Skin of body (tissue), 2 donors: ENCODE data around the gene AIG1. TPM values are rescaled to one million over a fixed set of nuclear protein-coding genes. Genes with fewer than 3 reads are reported as not detected.

ENCODE experiments used
- DNase-seq: peaks from one replicate; lab custom pipeline; 2025; lab: John Stamatoyannopoulos, UW
- total RNA-seq: library from RNA; depleted of rRNA; stranded (reverse); fragments of >200 nt; gene quantifications from one replicate; pipeline ENCODE4 v1.2.3, GENCODE V29; 2014

AIG1 gene
- total RNA-seq, 1 donor from 2014 or later, result 22.8 TPM

- DNase-seq, result no peak
Observed at GRCh38 chr6:143194095-143194589, 133.5 kb downstream of the AIG1 start.

GRCh38 chr6:143195349-143195845 is 134.7 kb downstream of the AIG1 start:
- DNase-seq, result no peak

DNA sequence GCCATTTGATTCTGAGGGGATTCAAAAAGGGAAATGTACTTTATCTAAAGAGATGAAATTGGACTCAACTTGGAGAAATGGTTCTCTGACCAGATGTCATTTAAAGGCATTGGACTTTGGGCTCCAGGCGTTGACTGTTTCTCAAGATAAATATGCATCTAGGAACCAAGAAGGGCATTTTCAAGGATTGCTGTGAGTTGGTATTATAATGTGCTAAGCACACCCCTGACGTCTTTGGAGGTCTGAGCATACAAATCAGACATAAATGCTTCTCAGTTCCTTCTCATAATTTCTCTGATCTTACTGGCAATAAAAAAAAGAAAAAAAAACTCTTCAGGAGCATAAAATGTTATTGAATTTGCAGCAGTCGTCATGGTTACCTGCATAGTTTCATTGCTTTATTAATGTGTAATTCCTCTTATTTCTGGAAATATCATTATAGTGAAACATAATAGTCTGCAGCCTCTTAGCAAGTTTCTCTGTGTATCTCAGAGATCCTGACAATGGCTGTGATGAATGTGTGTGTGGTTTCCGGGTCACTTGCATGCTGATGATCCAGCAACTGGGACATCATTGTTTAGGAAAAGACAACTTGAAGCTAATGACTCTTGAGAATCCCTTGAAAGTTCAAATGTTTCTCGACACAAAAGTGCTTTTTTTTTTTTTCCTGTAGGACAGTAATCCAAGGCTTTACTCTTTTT is 136.0 kb downstream of the AIG1 start:
- no peak for DNase-seq

GRCh38 chr6:143197377-143197776 is 136.7 kb downstream of the AIG1 start:
- no peak for DNase-seq

DNA sequence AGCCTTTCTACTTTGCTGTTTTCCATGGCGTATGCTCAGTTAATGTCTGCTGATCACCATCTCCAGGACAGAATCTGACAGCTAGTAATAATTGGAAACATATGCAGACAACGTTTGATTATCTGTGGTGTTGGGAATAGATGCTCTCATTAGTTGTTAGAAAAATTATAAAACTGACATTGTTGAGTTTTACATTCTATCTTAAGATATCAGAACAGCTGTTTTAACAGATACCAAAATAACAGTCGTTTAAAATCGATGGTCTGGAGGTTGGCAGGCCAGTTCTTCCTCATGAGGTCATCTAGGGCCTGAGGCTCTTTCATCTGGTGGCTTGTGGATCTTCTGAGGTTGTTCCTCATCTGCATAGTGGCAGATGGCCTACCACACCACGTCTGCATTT is 137.6 kb downstream of the AIG1 start:
- peak; percentile 39 for DNase-seq

DNA sequence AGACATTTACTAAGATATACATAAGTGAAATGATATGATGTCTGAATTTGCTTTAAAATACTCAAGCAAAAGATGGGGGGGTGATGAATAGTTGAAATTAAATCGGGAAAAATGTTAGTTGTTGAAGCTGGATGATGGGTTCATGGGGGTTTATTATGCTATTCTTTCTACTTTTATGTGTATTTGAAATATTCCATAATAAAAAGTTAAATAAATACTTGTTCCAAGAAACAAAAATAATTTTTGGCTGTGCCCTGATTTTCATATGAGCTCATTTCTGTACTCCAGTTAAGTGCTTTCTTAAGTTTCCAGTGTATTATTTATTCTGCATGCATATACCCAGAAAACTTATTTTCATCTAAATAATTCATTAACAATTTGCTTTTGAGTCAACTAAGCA is 138.6 kb downstream of the AIG1 start:
- no peak for DNase-seq

GRCh38 chr6:143200167-143200770 is 139.6 kb downstream of the AIG1 start:
- no peak for DNase-seq

DNA sequence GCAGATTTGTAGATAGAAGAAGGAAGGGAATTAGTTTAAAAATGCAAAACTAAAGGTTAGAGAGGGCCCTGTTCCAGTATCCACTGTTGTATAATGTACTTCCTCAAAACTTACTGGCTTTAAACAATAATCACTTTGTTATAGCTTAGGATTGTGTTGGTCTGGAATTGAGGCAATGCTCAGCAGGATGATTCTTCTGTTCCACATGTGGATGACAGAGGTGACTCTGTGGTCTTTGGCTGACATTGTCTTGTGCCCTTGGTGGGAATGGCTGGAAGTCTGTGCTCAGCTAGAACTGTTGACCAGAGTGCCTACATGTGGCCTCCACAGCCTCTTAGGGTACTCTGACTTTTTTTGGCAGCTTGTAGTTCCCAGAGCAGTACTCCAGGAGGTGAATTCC is 143.4 kb downstream of the AIG1 start:
- DNase-seq, result no peak

- no peak for DNase-seq
Observed at GRCh38 chr6:143205131-143205535, 144.4 kb downstream of the AIG1 start.

DNA sequence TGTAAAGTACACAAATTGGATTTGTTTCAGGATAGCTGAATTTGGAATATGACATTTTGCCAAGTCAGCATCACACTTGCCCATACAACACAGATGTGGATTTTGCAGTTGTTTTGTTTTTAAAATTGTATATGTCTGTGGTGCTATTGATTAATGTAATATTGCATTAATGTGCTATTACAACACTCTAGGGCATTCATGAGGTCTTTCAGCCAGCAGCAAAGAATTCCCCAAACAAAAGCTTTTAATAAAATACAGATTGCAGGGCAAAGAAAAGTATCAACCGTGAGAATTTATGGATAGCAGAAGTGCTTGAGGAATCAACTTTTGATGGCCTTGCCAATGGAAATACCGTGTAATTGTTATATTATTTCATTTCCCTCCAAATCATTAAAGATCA is 144.9 kb downstream of the AIG1 start:
- DNase-seq, result peak; percentile 95

DNA sequence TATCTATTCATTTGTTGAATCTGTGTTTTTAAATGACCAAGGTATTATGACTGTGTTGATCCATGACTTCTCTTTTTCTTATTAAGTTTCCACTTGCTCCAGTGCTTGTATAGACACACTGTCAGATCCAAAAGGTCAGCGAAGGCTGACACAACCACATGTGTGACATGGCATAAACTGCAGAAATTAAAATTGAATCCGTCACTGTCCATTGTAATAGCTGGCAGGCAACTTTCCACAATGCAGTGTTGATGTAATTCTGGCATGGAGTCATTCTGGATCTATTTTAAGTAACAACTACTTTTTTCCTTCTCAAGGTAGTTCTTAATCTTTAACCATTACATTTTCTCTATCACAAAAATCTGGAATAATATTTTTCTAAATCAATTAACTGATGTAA is 145.3 kb downstream of the AIG1 start:
- DNase-seq, result peak; percentile 95

DNA sequence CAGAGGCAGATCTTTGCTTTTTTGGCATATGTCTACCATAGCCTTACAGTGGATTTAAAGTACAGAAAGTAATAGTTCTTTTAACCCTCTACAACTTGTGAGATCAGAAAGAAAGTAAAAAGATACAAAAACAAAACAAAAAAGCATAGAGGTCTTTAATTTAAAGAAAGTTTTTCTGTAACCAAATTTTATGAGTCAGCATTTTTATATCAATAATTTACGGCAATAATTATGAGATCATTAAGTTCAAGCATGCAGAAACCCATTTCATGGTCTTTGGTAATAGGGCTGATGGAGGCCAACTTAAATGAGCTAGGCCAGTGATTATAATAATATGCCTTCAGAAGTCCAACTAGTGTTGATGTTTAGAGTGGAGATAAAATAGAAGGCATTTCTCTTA is 145.9 kb downstream of the AIG1 start:
- DNase-seq, result no peak

GRCh38 chr6:143210420-143210819 is 149.7 kb downstream of the AIG1 start:
- DNase-seq, result no peak

DNA sequence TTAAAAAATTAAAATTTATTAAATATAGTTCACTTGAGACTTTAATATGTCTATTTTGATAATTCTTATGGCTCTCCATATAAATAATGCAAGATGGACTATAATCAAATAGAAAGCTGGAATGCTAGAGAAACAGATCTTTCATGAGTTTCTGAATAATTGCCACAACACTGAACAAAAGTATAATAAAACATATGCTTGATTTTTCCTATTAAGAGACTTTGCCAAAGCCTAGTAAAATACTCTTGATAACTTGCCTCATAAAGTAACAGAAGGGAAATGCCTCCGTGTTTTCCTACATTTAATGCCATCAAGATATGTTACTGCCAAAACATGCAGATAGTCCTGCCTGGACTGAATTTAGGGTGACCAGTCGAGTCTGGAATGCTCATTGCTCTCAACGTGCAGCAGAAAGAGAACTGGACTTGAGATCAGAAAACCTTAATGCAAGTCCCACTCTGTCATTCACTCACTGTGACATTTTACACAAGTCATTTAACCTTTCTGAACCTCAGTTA is 153.2 kb downstream of the AIG1 start:
- DNase-seq, result peak; percentile 50

- no peak for DNase-seq
Observed at GRCh38 chr6:143215363-143215762, 154.7 kb downstream of the AIG1 start.

DNA sequence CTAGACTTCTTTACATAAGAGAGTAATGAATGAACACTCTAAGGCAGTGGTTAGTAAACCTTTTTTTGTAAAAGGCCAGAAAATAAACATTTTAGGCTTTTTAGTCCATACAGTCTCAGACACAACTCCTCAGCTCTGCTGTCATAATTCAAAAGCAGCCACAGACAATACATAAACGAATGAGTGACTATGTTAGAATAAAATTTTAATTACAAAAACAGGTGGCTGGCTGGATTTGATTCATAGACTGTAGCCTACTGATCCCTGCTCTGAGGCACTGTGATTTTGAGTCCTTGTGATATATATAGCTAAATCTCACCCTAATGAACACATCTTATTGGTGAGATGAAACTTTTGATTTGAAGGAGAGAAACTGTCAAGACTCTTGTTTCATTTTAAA is 155.1 kb downstream of the AIG1 start:
- no peak for DNase-seq

- DNase-seq, result no peak
Observed at GRCh38 chr6:143218233-143218632, 157.5 kb downstream of the AIG1 start.

DNA sequence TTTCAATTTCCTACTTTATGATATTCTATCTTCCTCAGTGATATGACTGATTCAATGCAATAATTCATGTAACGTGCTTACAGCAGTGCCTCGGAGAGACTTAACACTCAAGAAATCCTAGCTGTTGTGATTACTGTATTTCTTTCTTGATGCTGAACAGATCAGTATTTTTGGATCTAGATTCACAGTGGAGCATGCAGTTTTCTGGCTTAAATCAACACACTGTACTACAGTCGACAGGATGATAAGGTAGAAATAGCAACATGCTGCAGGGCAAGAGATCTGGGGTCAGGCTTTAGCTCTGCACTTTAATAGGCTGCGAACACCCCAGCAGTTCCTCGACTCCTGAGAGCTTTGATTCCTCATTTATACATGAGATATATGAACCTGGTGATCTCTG is 161.0 kb downstream of the AIG1 start:
- no peak for DNase-seq

DNA sequence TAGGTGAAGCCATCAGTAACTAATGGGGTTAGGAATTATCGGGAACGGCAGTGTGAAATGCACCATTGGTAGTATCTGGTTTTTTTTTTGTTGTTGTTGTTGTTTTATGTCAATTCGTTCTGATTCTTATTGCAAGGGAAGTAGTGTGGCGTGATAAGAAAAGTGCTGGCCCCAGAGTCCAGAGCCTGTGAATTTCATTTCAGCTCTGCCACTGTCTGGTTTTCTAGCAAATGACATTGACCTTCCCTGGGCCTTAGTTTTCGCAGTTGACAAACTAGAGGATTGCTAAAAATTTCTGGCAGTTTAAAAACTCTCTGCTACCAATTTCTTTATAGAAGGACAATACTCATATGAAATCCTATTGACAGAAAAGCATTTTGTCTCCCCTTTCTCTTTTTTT is 161.6 kb downstream of the AIG1 start:
- no peak for DNase-seq

- peak; percentile 81 for DNase-seq
Observed at GRCh38 chr6:143222801-143223231, 162.1 kb downstream of the AIG1 start.

- DNase-seq, result no peak
Observed at GRCh38 chr6:143223895-143224294, 163.2 kb downstream of the AIG1 start.

DNA sequence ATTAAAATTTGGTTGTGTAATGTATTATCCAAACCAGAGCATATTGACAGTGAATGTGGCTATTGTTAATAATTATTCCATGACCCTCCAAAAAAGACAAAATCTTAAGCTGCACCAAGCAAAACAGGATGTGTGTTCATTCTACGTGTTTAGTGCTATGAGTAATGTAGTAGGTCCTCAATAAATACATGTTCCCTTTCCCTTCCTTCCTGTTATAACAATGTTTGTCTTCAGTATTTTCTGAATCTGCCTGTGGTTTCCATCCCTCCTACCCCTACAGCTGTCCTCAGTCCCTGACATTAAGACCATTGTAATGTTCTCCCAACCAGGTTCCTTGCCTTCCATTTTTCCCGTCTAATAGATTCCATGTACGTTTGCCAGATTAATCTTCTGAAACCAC is 163.8 kb downstream of the AIG1 start:
- no peak for DNase-seq

DNA sequence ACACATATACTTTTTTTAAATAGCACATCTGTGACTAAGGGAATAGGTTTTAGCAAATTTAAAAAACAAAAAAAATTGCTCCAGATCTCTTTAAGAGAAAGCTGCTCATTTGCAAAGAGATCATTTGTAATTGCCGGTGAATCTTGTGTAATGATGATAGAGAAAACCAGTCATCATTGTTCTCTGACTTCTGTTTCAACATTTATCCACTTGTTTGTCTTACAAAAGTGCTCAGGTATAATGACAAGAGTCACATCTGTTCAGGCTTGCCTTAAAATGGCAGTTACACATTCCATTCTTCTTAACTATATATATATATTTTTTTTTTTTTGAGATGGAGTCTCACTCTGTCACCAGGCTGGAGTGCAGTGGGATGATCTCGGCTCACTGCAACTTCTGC is 165.2 kb downstream of the AIG1 start:
- DNase-seq, result no peak
